ENCODE data around the gene TMEM243. TPM values are rescaled to one million over a fixed set of nuclear protein-coding genes. Genes with fewer than 3 reads are reported as not detected.
A peak's percentile ranks its signal among the peaks of the same experiment; 100 is the strongest.

Gene TMEM243
- total RNA-seq, 1 donor from 2014 or later = 111 TPM

- Mint-ChIP-seq H3K27me3 (no peaks in the 10 kb centered on the region), H3K4me3 (no peak overlapping the region), H3K27ac (no peak overlapping the region), H3K4me1 (peaks cover 27% of the 10 kb centered on the region), H3K36me3 (ENCODE audit: low read depth) (peaks cover 15% of the 10 kb centered on the region), H3K9me3 (no peaks in the 10 kb centered on the region)
- DNase-seq (no peak), ATAC-seq (ENCODE audit: low read depth) (no peak)
- ChIA-PET POLR2A (interaction anchor here (0.8 kb wide), 1 partner anchor 251 kb away, joined by 4 read pairs; no protein-coding TSS in a partner anchor), CTCF (no interaction called here)
- no peak for TF ChIP-seq CTCF (IDR thresholded peaks at IDR 0.05)
- intact Hi-C loops (cut with micrococcal nuclease) = no loop called here
Measured at GRCh38 chr7:87223666-87224065, 4.1 kb upstream of the TMEM243 start.

GRCh38 chr7:87220734-87221215, 1.2 kb upstream of the TMEM243 start:
- TF ChIP-seq CTCF (IDR thresholded peaks at IDR 0.05) = no peak

GRCh38 chr7:87220026-87220733, 648 bp upstream of the TMEM243 start:
- Mint-ChIP-seq H3K36me3 (ENCODE audit: low read depth) (peaks cover 30% of the 10 kb centered on the region), H3K9me3 (no peaks in the 10 kb centered on the region), H3K4me3 (peak overlapping the region; percentile 98), H3K27me3 (no peaks in the 10 kb centered on the region), H3K4me1 (peaks cover 45% of the 10 kb centered on the region), H3K27ac (peak overlapping the region; percentile 99)
- no peak for TF ChIP-seq CTCF (IDR thresholded peaks at IDR 0.05)
- POLR2A ChIA-PET = interaction anchor here (1.0 to 13.1 kb wide), 18 partner anchors 9 to 379 kb away, joined by 3 to 311 read pairs (median 8); partner anchors contain the start of genes CROT, DMTF1 and ELAPOR2
- CTCF ChIA-PET = interaction anchor here (0.8 to 2.2 kb wide), 7 partner anchors 11 to 161 kb away, joined by 3 to 9 read pairs (median 5); partner anchors contain the start of gene ELAPOR2
- intact Hi-C loops (cut with micrococcal nuclease) = loop anchor here (1.0 to 2.0 kb wide), 2 partner anchors 17 to 657 kb away; partner anchors contain the start of genes DBF4 and SLC25A40
- ATAC-seq (ENCODE audit: low read depth) = peak; percentile 46
- DNase-seq = peak; percentile 84

More at GRCh38 chr7:87220734-87221215, 1.2 kb upstream of the TMEM243 start:
- Mint-ChIP-seq H3K4me1 (peaks cover 42% of the 10 kb centered on the region), H3K27ac (peak overlapping the region; percentile 80), H3K9me3 (no peaks in the 10 kb centered on the region), H3K27me3 (no peaks in the 10 kb centered on the region), H3K36me3 (ENCODE audit: low read depth) (peaks cover 27% of the 10 kb centered on the region), H3K4me3 (peak overlapping the region; percentile 98)
- DNase-seq (no peak), ATAC-seq (ENCODE audit: low read depth) (no peak)
- intact Hi-C loops (cut with micrococcal nuclease) = loop anchor here (1.0 to 2.0 kb wide), 2 partner anchors 17 to 656 kb away; partner anchors contain the start of genes DBF4 and SLC25A40
- ChIA-PET CTCF (interaction anchor here (1.1 to 2.2 kb wide), 5 partner anchors 10 to 162 kb away, joined by 3 to 9 read pairs (median 6); partner anchors contain the start of gene ELAPOR2), POLR2A (interaction anchor here (1.0 to 13.1 kb wide), 16 partner anchors 10 to 378 kb away, joined by 3 to 311 read pairs (median 8); partner anchors contain the start of genes CROT, DMTF1 and ELAPOR2)

- H3K27me3 Mint-ChIP-seq = no peaks in the 10 kb centered on the region
- H3K36me3 Mint-ChIP-seq (ENCODE audit: low read depth) = peaks cover 36% of the 10 kb centered on the region
- H3K27ac Mint-ChIP-seq = peak overlapping the region; percentile 99
- ChIA-PET POLR2A (interaction anchor here (1.0 to 13.1 kb wide), 16 partner anchors 8 to 380 kb away, joined by 3 to 311 read pairs (median 9); partner anchors contain the start of genes CROT, DMTF1 and ELAPOR2), CTCF (interaction anchor here (0.6 to 2.2 kb wide), 7 partner anchors 11 to 71 kb away, joined by 3 to 7 read pairs (median 3); no protein-coding TSS in a partner anchor)
- no peaks in the 10 kb centered on the region for H3K9me3 Mint-ChIP-seq
- DNase-seq (peak; percentile 54), ATAC-seq (ENCODE audit: low read depth) (peak; percentile 11)
- TF ChIP-seq CTCF (IDR thresholded peaks at IDR 0.05) = no peak
- intact Hi-C loops (cut with micrococcal nuclease) = loop anchor here (1.0 to 5.0 kb wide), 8 partner anchors 20 to 716 kb away; partner anchors contain the start of genes ADAM22, CROT, DMTF1 and ELAPOR2
- peaks cover 57% of the 10 kb centered on the region for H3K4me1 Mint-ChIP-seq
- peak overlapping the region; percentile 98 for H3K4me3 Mint-ChIP-seq
Measured at GRCh38 chr7:87218796-87219544, 562 bp downstream of the TMEM243 start.

All from activated B cell treated with CpG ODN at 0.5 μM for 24 hours (primary cell).